HepG2 (cell line): ENCODE results near the gene VAPA. TPM values are rescaled to one million over a fixed set of nuclear protein-coding genes. Genes with fewer than 3 reads are reported as not detected.

Experiments used
- ATAC-seq: fragments of 200-7000 bp; cut with Tn5 transposase; 3 replicates; pipeline ENCODE4 v1.9.1; 2020; ENCODE audit warnings: mild to moderate bottlenecking, moderate library complexity
- BruUV-seq: library from RNA; stranded (reverse); fragments of 400-500 nt; replicated peaks from 2 replicates; lab custom pipeline; 2021; lab: Mats Ljungman, UMichigan
- CTCF ChIA-PET: fragments of 300-600 bp; formaldehyde crosslinking; extraction: SDS; loops from one replicate; lab custom pipeline; 2021; ENCODE audit warnings: low total read pairs, inconsistent platforms, low intra/inter-chr PET ratio; lab: Yijun Ruan, JAX
- POLR2A ChIA-PET: fragments of 350-600 bp; sonication (Branson Sonifier 250); formaldehyde crosslinking; loops from one replicate; lab custom pipeline; 2020; ENCODE audit warnings: antibody characterized with exemption, inconsistent platforms; lab: Yijun Ruan, JAX
- DNase-seq: peaks from one replicate; pipeline ENCODE4 v3.0.0-alpha.2; 2015; ENCODE audit warnings: low spot score
- FAIRE-seq: peaks from 3 replicates; lab custom pipeline; 2011; peaks lifted over from hg19 to GRCh38; lab: Jason Lieb, UNC
- H2AFZ ChIP-seq: one replicate; pipeline ENCODE4 v1.6.1; 2011; ENCODE audit warnings: low read length, inconsistent platforms
- H3K27ac ChIP-seq: fragments of 300-600 bp; 3 replicates; pipeline ENCODE4 v1.8.0; 2011; ENCODE audit warnings: mixed run types, mild to moderate bottlenecking, mixed read lengths, low read length, inconsistent platforms; ENCODE audit not compliant: insufficient read depth; ENCODE audit errors: extremely low read length
- H3K27me3 ChIP-seq, 2 experiments: fragments of 200-600 bp in 1 of 2; 2 replicates in 1 of 2; 3 replicates in 1 of 2; pipeline versions ENCODE4 v1.6.0 to v1.8.0; 2011; ENCODE audit warnings: low read length in 2 of 2, mild to moderate bottlenecking in 2 of 2, moderate library complexity in 2 of 2, inconsistent platforms in 1 of 2; ENCODE audit not compliant: insufficient read depth in 2 of 2, control insufficient read depth in 1 of 2
- H3K36me3 ChIP-seq, 2 experiments: fragments of 200-600 bp in 1 of 2; replicated peaks in 1 of 2; 2 replicates in 1 of 2; 3 replicates in 1 of 2; pipeline versions ENCODE4 v1.5.1 to v1.8.0; 2011; ENCODE audit warnings: low read length in 2 of 2, inconsistent platforms in 1 of 2; ENCODE audit not compliant: insufficient read depth in 2 of 2, control insufficient read depth in 1 of 2
- H3K4me1 ChIP-seq: 2 replicates; pipeline ENCODE4 v1.5.1; 2012; ENCODE audit warnings: low read length, inconsistent platforms; ENCODE audit not compliant: insufficient read depth
- H3K4me2 ChIP-seq: 2 replicates; pipeline ENCODE4 v1.6.0; 2011; ENCODE audit warnings: low read depth, low read length, inconsistent platforms
- H3K4me3 ChIP-seq, 3 experiments: fragments of 200-600 bp in 1 of 3; sonication (generic), shearing (Covaris generic) in 1 of 3; replicated peaks in 1 of 3; 2 replicates each; pipeline ENCODE4 v1.5.1; 2011 to 2016; ENCODE audit warnings: low read length in 3 of 3, inconsistent platforms in 2 of 3, low read depth in 2 of 3, mild to moderate bottlenecking in 2 of 3, control low read depth in 1 of 3, mixed read lengths in 1 of 3; ENCODE audit not compliant: insufficient read depth in 1 of 3
- H3K79me2 ChIP-seq: one replicate; pipeline ENCODE4 v1.6.1; 2011; ENCODE audit warnings: low read length, inconsistent platforms; ENCODE audit not compliant: insufficient read depth
- H3K9ac ChIP-seq: 2 replicates; pipeline ENCODE4 v1.6.0; 2011; ENCODE audit warnings: mild to moderate bottlenecking, low read depth, low read length, inconsistent platforms; ENCODE audit not compliant: insufficient read depth
- H3K9me3 ChIP-seq: 2 replicates; pipeline ENCODE4 v1.5.1; 2012; ENCODE audit warnings: mild to moderate bottlenecking, low read length
- H4K20me1 ChIP-seq: 2 replicates; pipeline ENCODE4 v1.6.0; 2011; ENCODE audit warnings: inconsistent platforms, mild to moderate bottlenecking, low read length, moderate library complexity; ENCODE audit not compliant: insufficient read depth
- CBX5 ChIP-seq: sonication (generic); formaldehyde crosslinking; IDR thresholded peaks from 2 replicates; pipeline ENCODE4 v1.4.0; 2020; ENCODE audit warnings: missing genetic modification reagents, borderline replicate concordance
- EP300 ChIP-seq, 3 experiments: sonication (generic) in 1 of 3; formaldehyde crosslinking in 1 of 3; IDR thresholded peaks; 2 replicates each; pipeline versions ENCODE4 v1.5.1 to v1.6.1; 2011 to 2020; ENCODE audit warnings: low read depth in 2 of 3, low read length in 2 of 3, borderline replicate concordance in 1 of 3, improper control_type of control experiment in 1 of 3, mild to moderate bottlenecking in 1 of 3, missing genetic modification reagents in 1 of 3, moderate library complexity in 1 of 3
- HMGXB3 ChIP-seq: sonication (generic); formaldehyde crosslinking; IDR thresholded peaks from 2 replicates; pipeline ENCODE4 v1.4.0; 2020; ENCODE audit warnings: missing genetic modification reagents, borderline replicate concordance
- MED13 ChIP-seq: sonication (generic); formaldehyde crosslinking; IDR thresholded peaks from 2 replicates; pipeline ENCODE4 v1.5.0; 2020; ENCODE audit warnings: missing genetic modification reagents
- PCBP1 ChIP-seq: fragments of 200-400 bp; formaldehyde crosslinking; IDR thresholded peaks from 2 replicates; pipeline ENCODE4 v1.6.1; 2017; ENCODE audit warnings: mild to moderate bottlenecking, low read depth, low read length, borderline replicate concordance
- RARG ChIP-seq: sonication (generic); formaldehyde crosslinking; IDR thresholded peaks from 2 replicates; pipeline ENCODE4 v1.4.0; 2020; ENCODE audit warnings: low read depth, mild to moderate bottlenecking, missing genetic modification reagents
- RFX5 ChIP-seq: IDR thresholded peaks from 2 replicates; pipeline ENCODE4 v1.6.1; 2011; ENCODE audit warnings: low read depth, low read length, improper control_type of control experiment
- ZNF777 ChIP-seq: sonication (generic); formaldehyde crosslinking; IDR thresholded peaks from 2 replicates; pipeline ENCODE4 v1.4.0; 2020; ENCODE audit warnings: missing genetic modification reagents
- ZSCAN12 ChIP-seq: sonication (generic); formaldehyde crosslinking; IDR thresholded peaks from 2 replicates; pipeline ENCODE4 v1.9.0; 2021; ENCODE audit warnings: mild to moderate bottlenecking, missing genetic modification reagents
- WGBS: methylation state at CpG from one replicate; pipeline ENCODE4 v1.1.6; 2017; ENCODE audit warnings: low lambda C conversion rate; 5-methylcytosine and 5-hydroxymethylcytosine counted together
- in situ Hi-C: cut with HindIII; loops from 2 replicates; pipeline ENCODE4 v1.10.0; 2017; ENCODE audit warnings: low pct_unique_long_range_greater_than_20kb; ENCODE audit not compliant: extremely low pct_ligation_motif_present
- intact Hi-C: fragments of 100-400 bp; cut with micrococcal nuclease; formaldehyde crosslinking; loops from one replicate; pipeline ENCODE4 v1.10.0; 2022; ENCODE audit not compliant: unreplicated experiment
- polyA plus RNA-seq, 8 experiments: library from polyadenylated mRNA; depleted of rRNA in 3 of 8; stranded (reverse) in 7 of 8; unstranded in 1 of 8; fragments of >200 nt; fragmentation: Illumina TruSeq in 4 of 8; extraction: Trizol in 4 of 8; gene quantifications; 2 replicates each; pipeline versions ENCODE4 v1.2.1 to v1.2.3, GENCODE V29; 2011 to 2016; ENCODE audit warnings: low read depth in 4 of 8, missing spikeins in 1 of 8, mixed read lengths in 1 of 8; ENCODE audit not compliant: insufficient read depth in 1 of 8
- total RNA-seq, 5 experiments: library from RNA; depleted of rRNA; stranded (reverse); fragments of >200 nt; fragmentation: Illumina TruSeq; extraction: Trizol; gene quantifications; 2 replicates each; pipeline ENCODE4 v1.2.3, GENCODE V29; 2016; ENCODE audit warnings: low read depth in 1 of 5
- TF ChIP-seq, protein P1 (sequence below): fragments of 450-650 bp; IDR thresholded peaks from 2 replicates; pipeline ENCODE4 v1.6.1; 2016

The VAPA gene
- total and polyA plus RNA-seq, 2 of the 13 experiments (the other 11 are each of a cell fraction or from before 2014, with no cell fraction given), result 167 to 294 TPM

DNA sequence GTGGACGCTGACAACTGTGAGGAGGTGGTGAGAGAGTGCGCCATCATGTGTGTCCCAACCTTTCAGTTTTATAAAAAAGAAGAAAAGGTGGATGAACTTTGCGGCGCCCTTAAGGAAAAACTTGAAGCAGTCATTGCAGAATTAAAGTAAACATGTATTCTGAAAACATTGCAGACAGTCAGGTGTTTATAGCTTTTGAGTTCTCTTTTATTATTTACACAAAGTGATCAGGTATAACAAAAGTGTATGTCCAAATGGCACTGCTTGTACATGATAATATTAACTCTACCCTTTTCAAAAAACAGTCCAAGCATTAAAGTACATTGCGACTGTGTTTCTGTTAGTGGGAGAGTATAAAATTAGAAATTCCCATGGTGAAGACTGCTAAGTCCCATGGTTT is 25.8 kb upstream of the VAPA start:
- WGBS, result 79% methylated on average over 5 of the region's 5 CpGs
- intact Hi-C loops (no loop called here), in situ Hi-C loops (no loop called here)
- Histone ChIP-seq H3K4me3 (no peak overlapping the region), H3K9ac (no peak overlapping the region), H3K9me3 (no peaks in the 10 kb centered on the region), H3K27ac (no peak overlapping the region), H2AFZ (no peak overlapping the region), H3K79me2 (no peaks in the 10 kb centered on the region), H3K4me1 (0 out of 2 replicates have a peak, but pooled peaks cover 10% of the 10 kb centered on the region), H4K20me1 (no peaks in the 10 kb centered on the region), H3K36me3 (no peaks in the 10 kb centered on the region), H3K4me2 (no peak overlapping the region), H3K27me3 (no peaks in the 10 kb centered on the region)
- ChIA-PET CTCF (no interaction called here), POLR2A (no interaction called here)
- ATAC-seq, result no peak
- no peak for TF ChIP-seq MED13
- TF ChIP-seq CBX5 (CRISPR knock-in tag), result no peak
- TF ChIP-seq ZNF777 (CRISPR knock-in tag), result no peak
- no peak for TF ChIP-seq RARG (CRISPR knock-in tag)
- no peak for TF ChIP-seq PCBP1
- TF ChIP-seq EP300 (IDR thresholded peaks at IDR 0.05; ENCODE audit: low read depth in 2 of 2, low read length in 2 of 2), result no peak
- no peak for TF ChIP-seq EP300 (CRISPR knock-in tag; IDR thresholded peaks at IDR 0.05; ENCODE audit: borderline replicate concordance)
- TF ChIP-seq, protein P1, sequence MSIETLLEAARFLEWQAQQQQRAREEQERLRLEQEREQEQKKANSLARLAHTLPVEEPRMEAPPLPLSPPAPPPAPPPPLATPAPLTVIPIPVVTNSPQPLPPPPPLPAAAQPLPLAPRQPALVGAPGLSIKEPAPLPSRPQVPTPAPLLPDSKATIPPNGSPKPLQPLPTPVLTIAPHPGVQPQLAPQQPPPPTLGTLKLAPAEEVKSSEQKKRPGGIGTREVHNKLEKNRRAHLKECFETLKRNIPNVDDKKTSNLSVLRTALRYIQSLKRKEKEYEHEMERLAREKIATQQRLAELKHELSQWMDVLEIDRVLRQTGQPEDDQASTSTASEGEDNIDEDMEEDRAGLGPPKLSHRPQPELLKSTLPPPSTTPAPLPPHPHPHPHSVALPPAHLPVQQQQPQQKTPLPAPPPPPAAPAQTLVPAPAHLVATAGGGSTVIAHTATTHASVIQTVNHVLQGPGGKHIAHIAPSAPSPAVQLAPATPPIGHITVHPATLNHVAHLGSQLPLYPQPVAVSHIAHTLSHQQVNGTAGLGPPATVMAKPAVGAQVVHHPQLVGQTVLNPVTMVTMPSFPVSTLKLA, result no peak
- no peak for TF ChIP-seq HMGXB3 (CRISPR knock-in tag)
- TF ChIP-seq RFX5, result no peak
- TF ChIP-seq ZSCAN12 (CRISPR knock-in tag), result no peak
- DNase-seq, result no peak
- FAIRE-seq, result no peak
- BruUV-seq, result no TSS peak
